Activated CD4-positive, alpha-beta T cell treated with anti-CD3 and anti-CD28 coated beads, Interleukin-2, Interleukin-4, amounts not matched to agents 100 ng/mL and 50 ng/mL, durations not matched to agents 16 hours and 8 hours (primary cell): ENCODE data around the gene MT1M.
A peak's percentile ranks its signal among the peaks of the same experiment; 100 is the strongest.
"Not testable (repeated sequence)": the region's sequence is repeated elsewhere in the genome, so short reads cannot be mapped to it uniquely, and the experiment has no call there.

Experiments
- DNase-seq: peaks from one replicate; pipeline ENCODE4 v3.0.0-alpha.2; 2020; ENCODE audit warnings: low spot score

The MT1M gene

DNA sequence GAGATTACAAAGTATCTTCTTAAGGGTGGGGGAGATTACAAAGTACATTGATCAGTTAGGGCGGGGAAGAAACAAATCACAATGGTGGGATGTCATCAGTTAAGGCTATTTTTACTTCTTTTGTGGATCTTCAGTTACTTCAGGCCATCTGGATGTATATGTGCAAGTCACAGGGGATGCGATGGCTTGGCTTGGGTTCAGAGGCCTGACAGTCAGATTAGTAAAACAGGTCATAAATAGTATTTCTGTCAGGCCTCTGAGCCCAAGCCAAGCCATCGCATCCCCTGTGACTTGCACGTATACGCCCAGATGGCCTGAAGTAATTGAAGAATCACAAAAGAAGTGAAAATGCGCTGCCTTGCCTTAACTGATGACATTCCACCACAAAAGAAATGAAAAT lies 42.1 kb downstream of the MT1M start:
- DNase-seq = not testable (repeated sequence)

GRCh38 chr16:56675685-56676210 lies 43.3 kb downstream of the MT1M start:
- no peak for DNase-seq

GRCh38 chr16:56677474-56677873 lies 45.0 kb downstream of the MT1M start:
- no peak for DNase-seq

DNA sequence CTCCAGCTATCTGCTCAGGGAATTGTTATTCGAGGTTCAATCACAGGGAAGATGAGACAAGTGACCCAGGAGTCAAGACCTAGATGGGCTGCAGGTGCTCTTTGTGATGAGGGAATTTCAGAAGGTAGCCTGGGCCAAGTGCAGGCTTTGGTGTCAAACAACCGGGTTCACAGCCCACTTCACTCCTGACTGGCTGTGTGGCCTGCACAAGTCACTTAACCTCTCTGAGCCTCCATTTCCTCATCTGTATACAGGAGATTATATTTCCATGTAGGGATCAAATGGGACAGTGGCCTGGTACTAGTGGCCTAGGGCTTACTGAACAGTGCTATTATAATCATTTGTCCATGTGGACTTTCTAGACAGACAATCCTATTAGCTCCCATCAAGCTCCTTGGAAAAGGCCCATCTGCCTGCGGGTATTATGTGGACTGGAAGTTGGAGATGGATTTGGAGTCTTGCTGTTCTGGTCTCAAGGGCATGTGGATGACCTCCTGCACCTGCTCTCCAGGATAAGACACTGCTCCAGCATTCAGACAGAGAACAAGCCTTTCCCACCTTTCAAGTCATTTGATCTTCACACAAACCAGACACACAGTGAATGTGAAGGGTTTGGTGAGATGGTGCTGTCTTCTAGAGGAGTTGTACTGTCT lies 46.7 kb downstream of the MT1M start:
- no peak for DNase-seq

- peak; percentile 30 for DNase-seq
These were observed 47.4 kb downstream of the MT1M start for GRCh38 chr16:56679818-56680217.

DNA sequence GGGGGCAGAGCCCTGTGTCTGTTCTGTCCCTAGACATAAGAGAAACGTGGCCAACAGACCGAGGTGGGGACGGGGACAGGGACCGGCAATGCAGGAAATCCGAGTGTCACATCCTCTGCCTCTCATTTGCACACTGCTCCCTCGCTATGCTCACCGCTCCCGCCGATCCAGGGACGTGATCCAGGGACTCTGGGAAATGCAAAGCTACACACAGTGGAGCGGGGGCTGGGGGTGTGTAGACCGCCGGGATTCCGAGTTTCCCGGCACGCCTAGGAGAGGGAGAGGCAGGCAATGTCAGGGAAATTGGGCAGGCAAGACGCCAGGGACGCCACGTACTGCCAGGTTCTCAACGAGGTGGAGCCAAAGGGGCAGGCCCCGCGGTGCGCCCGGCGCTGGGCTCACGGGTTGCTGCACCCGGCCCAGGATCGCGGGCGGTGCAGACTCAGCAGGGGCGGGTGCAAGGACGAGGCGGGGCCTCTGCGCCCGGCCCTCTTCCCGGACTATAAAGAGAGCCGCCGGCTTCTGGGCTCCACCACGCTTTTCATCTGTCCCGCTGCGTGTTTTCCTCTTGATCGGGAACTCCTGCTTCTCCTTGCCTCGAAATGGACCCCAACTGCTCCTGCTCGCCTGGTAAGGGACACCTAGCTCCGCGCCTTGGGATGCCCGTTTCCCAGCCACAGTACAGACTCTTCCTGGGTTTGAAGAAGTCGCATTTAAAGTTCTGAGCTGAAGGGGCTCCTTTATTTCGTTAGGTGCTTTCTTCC lies 49.7 kb downstream of the MT1M start, which contains the start of gene MT1X:
Gene MT1X (plus strand): TSS at position 532 of the 764 bp plus-strand sequence. CDS start 71 bp downstream, at position 603.
- DNase-seq = peak; percentile 87

GRCh38 chr16:56682703-56683397 lies 50.4 kb downstream of the MT1M start:
- DNase-seq = no peak
